Measurements from ENCODE around the gene COG1.
A peak's percentile ranks its signal among the peaks of the same experiment; 100 is the strongest.

Gene COG1

GRCh38 chr17:73199751-73200317, 7.0 kb downstream of the COG1 start:
- H3K27ac Mint-ChIP-seq: peak overlapping the region; percentile 18
- no peak for DNase-seq
- H3K36me3 Mint-ChIP-seq (ENCODE audit: low read depth): peaks cover 97% of the 10 kb centered on the region

GRCh38 chr17:73200476-73200875, 7.6 kb downstream of the COG1 start:
- Mint-ChIP-seq H3K27me3 (no peaks in the 10 kb centered on the region), H3K4me3 (no peak overlapping the region), H3K36me3 (ENCODE audit: low read depth) (peaks cover 98% of the 10 kb centered on the region), H3K9me3 (no peaks in the 10 kb centered on the region), H3K4me1 (ENCODE audit: low read depth) (peaks cover 32% of the 10 kb centered on the region), H3K27ac (no peak overlapping the region)
- DNase-seq: no peak

More at GRCh38 chr17:73199751-73200317, 7.0 kb downstream of the COG1 start:
- H3K4me3 Mint-ChIP-seq: no peak overlapping the region
- H3K9me3 Mint-ChIP-seq: no peaks in the 10 kb centered on the region
- H3K27me3 Mint-ChIP-seq: no peaks in the 10 kb centered on the region
- H3K4me1 Mint-ChIP-seq (ENCODE audit: low read depth): peaks cover 34% of the 10 kb centered on the region

GRCh38 chr17:73201215-73202069, 8.6 kb downstream of the COG1 start:
- Mint-ChIP-seq H3K4me3 (no peak overlapping the region), H3K9me3 (no peaks in the 10 kb centered on the region), H3K27me3 (no peaks in the 10 kb centered on the region), H3K4me1 (ENCODE audit: low read depth) (peaks cover 27% of the 10 kb centered on the region), H3K36me3 (ENCODE audit: low read depth) (peaks cover 100% of the 10 kb centered on the region), H3K27ac (peak overlapping the region; percentile 71)
- no peak for DNase-seq

- H3K27ac Mint-ChIP-seq: peak overlapping the region; percentile 86
- no peak overlapping the region for H3K4me3 Mint-ChIP-seq
- H3K36me3 Mint-ChIP-seq (ENCODE audit: low read depth): peaks cover 98% of the 10 kb centered on the region
- H3K4me1 Mint-ChIP-seq (ENCODE audit: low read depth): peaks cover 31% of the 10 kb centered on the region
- H3K27me3 Mint-ChIP-seq: no peaks in the 10 kb centered on the region
- DNase-seq: no peak
- no peaks in the 10 kb centered on the region for H3K9me3 Mint-ChIP-seq
These were observed 10.4 kb downstream of the COG1 start for GRCh38 chr17:73203135-73203787.

- no peaks in the 10 kb centered on the region for H3K27me3 Mint-ChIP-seq
- H3K4me3 Mint-ChIP-seq: no peak overlapping the region
- H3K9me3 Mint-ChIP-seq: no peaks in the 10 kb centered on the region
- H3K4me1 Mint-ChIP-seq (ENCODE audit: low read depth): peaks cover 31% of the 10 kb centered on the region
- DNase-seq: no peak
- peaks cover 98% of the 10 kb centered on the region for H3K36me3 Mint-ChIP-seq (ENCODE audit: low read depth)
- H3K27ac Mint-ChIP-seq: peak overlapping the region; percentile 86
These were observed 11.1 kb downstream of the COG1 start for GRCh38 chr17:73203788-73204479.

DNA sequence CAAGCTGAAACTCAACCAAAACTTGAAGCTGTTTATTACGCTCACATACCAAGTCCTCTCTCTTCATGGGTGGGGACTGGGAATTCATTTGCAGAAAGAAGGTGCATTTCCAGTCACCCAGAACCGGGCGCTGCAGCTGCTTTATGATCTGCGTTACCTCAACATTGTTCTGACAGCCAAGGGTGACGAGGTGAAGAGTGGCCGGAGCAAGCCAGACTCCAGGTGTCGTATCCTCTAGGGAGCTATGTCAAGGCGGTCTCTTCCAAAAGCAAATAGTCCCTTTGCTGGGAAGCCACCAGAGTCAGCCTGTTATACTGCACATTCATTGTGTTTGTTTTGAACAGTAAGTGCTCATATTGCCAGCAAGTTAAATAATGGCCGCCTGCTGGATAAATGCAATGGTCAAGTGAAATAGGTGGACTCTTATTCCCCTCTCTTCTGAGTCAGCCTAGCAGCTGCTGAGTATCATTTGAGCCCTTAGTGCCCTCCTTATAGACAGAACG, 12.7 kb downstream of the COG1 start:
- Mint-ChIP-seq H3K27me3 (no peaks in the 10 kb centered on the region), H3K4me3 (no peak overlapping the region), H3K4me1 (ENCODE audit: low read depth) (peaks cover 42% of the 10 kb centered on the region), H3K27ac (peak overlapping the region; percentile 50), H3K36me3 (ENCODE audit: low read depth) (peaks cover 98% of the 10 kb centered on the region), H3K9me3 (no peaks in the 10 kb centered on the region)
- DNase-seq: no peak

DNA sequence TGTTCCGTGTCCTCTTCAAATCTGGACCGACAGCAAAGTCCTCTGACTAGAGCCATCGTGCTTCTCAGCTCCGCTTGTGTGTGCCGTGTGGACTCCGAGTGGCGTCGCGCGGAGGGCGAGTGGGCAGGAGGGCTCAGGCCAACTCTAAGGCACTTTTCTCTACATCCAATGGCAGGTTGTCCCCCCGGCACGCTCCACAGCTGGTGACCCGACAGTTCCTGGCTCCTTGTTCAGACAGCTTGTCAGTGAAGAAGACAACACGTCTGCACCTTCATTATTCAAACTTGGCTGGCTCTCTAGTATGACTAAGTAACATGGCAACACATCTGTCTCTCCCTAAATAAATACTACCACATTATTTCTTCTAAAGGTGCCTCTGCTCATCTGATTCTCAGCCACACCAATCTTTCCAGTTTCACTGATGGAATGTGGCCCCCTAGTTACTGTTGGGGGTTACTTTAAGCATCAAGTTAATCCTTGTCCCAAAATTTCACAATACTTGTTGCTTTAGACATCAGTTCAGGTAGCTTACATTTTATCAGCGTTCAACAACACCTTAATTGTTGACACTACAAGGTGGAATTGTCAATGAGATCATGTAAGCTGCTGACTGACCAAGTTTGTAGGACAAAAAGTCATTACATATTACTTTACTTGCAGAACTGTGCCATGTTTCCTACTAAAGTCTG, 15.4 kb downstream of the COG1 start:
- Mint-ChIP-seq H3K27me3 (no peaks in the 10 kb centered on the region), H3K4me1 (ENCODE audit: low read depth) (peaks cover 46% of the 10 kb centered on the region), H3K27ac (peak overlapping the region; percentile 47), H3K9me3 (no peaks in the 10 kb centered on the region), H3K36me3 (ENCODE audit: low read depth) (peaks cover 77% of the 10 kb centered on the region), H3K4me3 (no peak overlapping the region)
- no peak for DNase-seq

GRCh38 chr17:73209436-73209835, 16.6 kb downstream of the COG1 start:
- peak overlapping the region; percentile 87 for H3K27ac Mint-ChIP-seq
- H3K27me3 Mint-ChIP-seq: no peaks in the 10 kb centered on the region
- no peak overlapping the region for H3K4me3 Mint-ChIP-seq
- DNase-seq: no peak
- peaks cover 72% of the 10 kb centered on the region for H3K36me3 Mint-ChIP-seq (ENCODE audit: low read depth)
- H3K4me1 Mint-ChIP-seq (ENCODE audit: low read depth): peaks cover 39% of the 10 kb centered on the region
- H3K9me3 Mint-ChIP-seq: no peaks in the 10 kb centered on the region

DNA sequence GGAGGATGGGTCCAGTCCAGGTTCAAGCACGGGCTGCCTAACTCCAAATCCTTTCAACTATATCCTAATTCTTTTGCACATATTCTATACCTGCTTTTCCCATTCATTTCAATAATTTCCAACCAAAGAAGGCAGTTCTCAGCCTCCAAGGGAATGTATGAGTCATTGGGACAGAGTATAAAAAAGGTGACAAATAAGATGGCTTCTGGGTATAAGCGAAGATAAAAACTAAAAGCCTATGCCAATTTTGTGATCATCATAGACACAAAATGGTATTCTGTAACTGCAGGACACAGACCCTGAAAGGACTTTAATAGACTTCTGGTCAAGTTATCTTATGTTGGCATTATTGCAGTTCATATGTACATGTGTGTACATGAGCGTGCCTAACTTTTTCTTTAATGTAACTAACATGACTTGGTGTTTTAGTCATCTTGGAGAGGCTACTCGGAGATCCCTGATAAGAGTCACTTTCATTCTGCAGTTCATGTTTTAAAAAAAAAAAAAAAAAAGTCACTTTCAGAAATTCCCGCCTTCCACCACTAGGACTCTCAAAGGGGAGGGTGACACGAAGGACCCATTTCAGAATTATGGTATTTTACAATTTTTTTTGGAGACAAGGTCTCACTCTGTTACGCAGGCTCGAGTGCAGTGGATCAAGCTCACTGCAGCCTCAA, 17.3 kb downstream of the COG1 start:
- no peaks in the 10 kb centered on the region for H3K9me3 Mint-ChIP-seq
- peak overlapping the region; percentile 87 for H3K27ac Mint-ChIP-seq
- no peaks in the 10 kb centered on the region for H3K27me3 Mint-ChIP-seq
- no peak for DNase-seq
- H3K36me3 Mint-ChIP-seq (ENCODE audit: low read depth): peaks cover 70% of the 10 kb centered on the region
- no peak overlapping the region for H3K4me3 Mint-ChIP-seq
- H3K4me1 Mint-ChIP-seq (ENCODE audit: low read depth): peaks cover 41% of the 10 kb centered on the region

DNA sequence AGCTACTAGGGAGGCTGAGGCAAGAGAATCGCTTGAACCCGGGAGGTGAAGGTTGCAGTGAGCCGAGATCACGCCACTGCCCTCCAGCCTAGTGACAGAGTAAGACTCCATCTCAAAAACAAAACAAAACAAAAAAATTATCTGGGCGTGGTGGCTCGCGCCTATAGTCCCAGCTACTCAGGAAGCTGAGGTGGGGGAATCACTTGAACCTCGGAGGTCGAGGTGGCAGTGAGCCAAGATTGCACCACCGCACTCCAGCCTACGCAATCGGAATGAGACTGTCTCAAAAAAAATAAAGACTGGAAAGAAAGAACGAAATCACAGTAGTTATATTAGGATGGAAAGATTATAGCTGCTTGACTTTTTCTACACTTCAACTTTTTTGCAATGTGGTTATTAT, 18.9 kb downstream of the COG1 start:
- peak; percentile 66 for DNase-seq
- Mint-ChIP-seq H3K9me3 (no peaks in the 10 kb centered on the region), H3K27me3 (no peaks in the 10 kb centered on the region), H3K27ac (peak overlapping the region; percentile 88), H3K4me1 (ENCODE audit: low read depth) (peaks cover 56% of the 10 kb centered on the region), H3K36me3 (ENCODE audit: low read depth) (peaks cover 70% of the 10 kb centered on the region), H3K4me3 (peak overlapping the region; percentile 57)

DNA sequence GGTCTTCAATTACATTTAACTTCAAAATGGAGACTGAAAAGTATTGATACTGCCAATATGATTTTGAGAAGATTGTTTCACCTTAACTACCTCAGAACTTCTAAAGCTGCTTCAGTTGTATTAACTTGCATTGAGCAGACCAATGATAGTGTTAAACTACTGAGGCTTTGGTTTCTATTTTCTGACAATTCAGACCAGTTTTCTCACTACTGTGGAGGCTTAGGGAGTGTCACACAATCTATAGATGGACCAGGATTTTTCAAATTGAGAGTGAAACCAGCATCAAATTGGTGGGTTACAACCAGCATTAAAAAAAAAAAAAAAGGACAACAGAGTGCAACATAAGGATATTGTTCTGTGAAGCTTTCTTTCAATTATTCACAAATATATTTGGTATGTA, 21.2 kb downstream of the COG1 start:
- Mint-ChIP-seq H3K36me3 (ENCODE audit: low read depth) (peaks cover 65% of the 10 kb centered on the region), H3K9me3 (no peaks in the 10 kb centered on the region), H3K27ac (peak overlapping the region; percentile 22), H3K27me3 (no peaks in the 10 kb centered on the region), H3K4me3 (no peak overlapping the region), H3K4me1 (ENCODE audit: low read depth) (peaks cover 53% of the 10 kb centered on the region)
- DNase-seq: no peak

- Mint-ChIP-seq H3K27ac (peak overlapping the region; percentile 9), H3K9me3 (no peaks in the 10 kb centered on the region), H3K36me3 (ENCODE audit: low read depth) (peaks cover 60% of the 10 kb centered on the region), H3K4me3 (no peak overlapping the region), H3K27me3 (no peaks in the 10 kb centered on the region), H3K4me1 (ENCODE audit: low read depth) (peaks cover 49% of the 10 kb centered on the region)
- DNase-seq: no peak
These were observed 22.0 kb downstream of the COG1 start for GRCh38 chr17:73214851-73215250.

DNA sequence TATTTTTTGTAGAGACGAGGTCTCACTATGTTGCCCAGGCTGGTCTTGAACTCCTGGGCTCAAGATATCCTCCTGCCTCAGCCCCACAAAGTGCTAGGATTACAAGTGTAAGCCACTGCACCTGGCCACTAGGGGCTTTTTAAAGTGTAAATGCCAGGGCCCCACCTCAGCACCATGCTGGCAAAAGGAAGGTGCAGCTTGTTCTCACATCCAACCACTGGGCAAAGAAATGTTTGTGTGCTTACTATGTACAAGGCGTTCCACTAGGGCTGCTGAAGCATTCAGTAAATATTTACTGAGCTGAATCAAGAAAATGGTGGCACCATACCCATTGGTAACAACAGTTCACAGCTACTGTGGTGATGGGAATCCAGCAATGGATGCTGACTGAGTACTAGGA, 22.6 kb downstream of the COG1 start:
- no peak for DNase-seq
- Mint-ChIP-seq H3K36me3 (ENCODE audit: low read depth) (peaks cover 55% of the 10 kb centered on the region), H3K9me3 (no peaks in the 10 kb centered on the region), H3K4me3 (no peak overlapping the region), H3K4me1 (ENCODE audit: low read depth) (peaks cover 44% of the 10 kb centered on the region), H3K27ac (peak overlapping the region; percentile 53), H3K27me3 (no peaks in the 10 kb centered on the region)
